Common myeloid progenitor, CD34-positive (primary cell): ENCODE results near the gene KEL.
"Not testable (repeated sequence)": the region's sequence is repeated elsewhere in the genome, so short reads cannot be mapped to it uniquely, and the experiment has no call there.

Experiments used
- CTCF ChIA-PET: fragments of 350-600 bp; sonication (Branson Sonifier 250); formaldehyde crosslinking; loops from one replicate; lab custom pipeline; 2021; ENCODE audit warnings: antibody characterized with exemption; lab: Charles Lee
- POLR2A ChIA-PET: fragments of 350-600 bp; sonication (Branson Sonifier 250); formaldehyde crosslinking; loops from one replicate; lab custom pipeline; 2021; ENCODE audit warnings: antibody characterized with exemption; lab: Charles Lee
- DNase-seq, 3 donors: peaks; one replicate each; pipeline versions ENCODE4 v3.0.0 to v3.0.0-alpha.2; 2013
- H3K27ac ChIP-seq, 2 experiments: 1 replicate in 1 of 2; 2 replicates in 1 of 2; pipeline ENCODE4 v1.7.0; 2013; ENCODE audit warnings: inconsistent platforms in 2 of 2, low read length in 2 of 2, mild to moderate bottlenecking in 2 of 2, low read depth in 1 of 2, moderate library complexity in 1 of 2; ENCODE audit not compliant: severe bottlenecking in 2 of 2, insufficient read depth in 1 of 2, poor library complexity in 1 of 2
- H3K27me3 ChIP-seq, 5 experiments: replicated peaks in 2 of 5; 1 replicate in 3 of 5; 2 replicates in 2 of 5; pipeline versions ENCODE4 v1.6.1 to v1.7.0; 2013; ENCODE audit warnings: low read length in 4 of 5, mild to moderate bottlenecking in 2 of 5, moderate library complexity in 2 of 5, inconsistent platforms in 1 of 5; ENCODE audit not compliant: insufficient read depth in 5 of 5, control insufficient read depth in 4 of 5
- H3K36me3 ChIP-seq, 4 experiments: 1 replicate in 2 of 4; 2 replicates in 2 of 4; pipeline versions ENCODE4 v1.6.1 to v1.7.0; 2013; ENCODE audit warnings: low read length in 3 of 4, control low read depth in 1 of 4, mild to moderate bottlenecking in 1 of 4; ENCODE audit not compliant: control insufficient read depth in 4 of 4, insufficient read depth in 4 of 4
- H3K4me1 ChIP-seq, 4 experiments: 1 replicate in 3 of 4; 2 replicates in 1 of 4; pipeline versions ENCODE4 v1.6.1 to v1.7.1; 2013; ENCODE audit warnings: low read length in 3 of 4, mild to moderate bottlenecking in 3 of 4, control low read depth in 1 of 4, inconsistent platforms in 1 of 4, moderate library complexity in 1 of 4; ENCODE audit not compliant: control insufficient read depth in 4 of 4, insufficient read depth in 4 of 4; ENCODE audit errors: control extremely low read depth in 1 of 4
- H3K4me3 ChIP-seq, 7 experiments: 1 replicate in 4 of 7; 2 replicates in 3 of 7; pipeline versions ENCODE4 v1.5.1 to v1.7.0; 2013; ENCODE audit warnings: mild to moderate bottlenecking in 7 of 7, low read length in 6 of 7, moderate library complexity in 6 of 7, inconsistent platforms in 2 of 7, low read depth in 2 of 7, control low read depth in 1 of 7; ENCODE audit not compliant: insufficient read depth in 4 of 7, control insufficient read depth in 1 of 7; ENCODE audit errors: extremely low read depth in 1 of 7
- H3K9me3 ChIP-seq, 5 experiments: 1 replicate in 4 of 5; 2 replicates in 1 of 5; pipeline versions ENCODE4 v1.6.1 to v1.7.1; 2013; ENCODE audit warnings: low read length in 4 of 5, mild to moderate bottlenecking in 2 of 5, inconsistent platforms in 1 of 5, low read depth in 1 of 5, moderate library complexity in 1 of 5; ENCODE audit not compliant: control insufficient read depth in 4 of 5, insufficient read depth in 2 of 5; ENCODE audit errors: control extremely low read depth in 1 of 5
- WGBS: methylation state at CpG from one replicate; pipeline ENCODE4 v1.1.5; 2013; ENCODE audit not compliant: insufficient coverage; 5-methylcytosine and 5-hydroxymethylcytosine counted together

Gene KEL

DNA sequence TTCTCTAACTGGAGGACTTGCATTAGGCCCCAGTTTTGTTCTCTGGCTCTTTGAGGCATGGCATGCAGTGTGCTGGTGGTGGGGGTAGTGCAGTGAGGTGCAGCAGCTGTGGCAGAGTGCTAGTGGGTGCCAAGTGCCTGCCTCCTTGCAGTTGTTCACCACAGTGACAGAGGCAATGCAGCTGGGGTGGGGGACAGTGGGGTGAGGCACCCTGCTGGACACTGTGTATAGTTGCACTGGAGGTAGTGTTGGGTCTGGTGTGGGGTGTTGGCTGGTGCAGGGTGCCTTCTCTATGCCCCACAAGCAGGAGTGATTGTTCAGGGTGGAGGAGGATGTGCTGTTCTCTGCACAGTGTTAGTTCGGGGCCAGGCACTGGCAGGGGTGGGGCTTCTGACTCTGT, 21.7 kb upstream of the KEL start:
- H3K36me3 ChIP-seq: no peaks in the 10 kb centered on the region
- WGBS: 100% methylated on average over 1 of the region's 1 CpG
- H3K9me3 ChIP-seq: peaks cover 0 to 10% (median 0%) of the 10 kb centered on the region in 5 experiments
- no peak overlapping the region for H3K4me3 ChIP-seq
- ChIA-PET POLR2A (no interaction called here), CTCF (interaction anchor here (0.6 to 0.9 kb wide), 2 partner anchors 9 to 144 kb away, joined by 3 read pairs; no protein-coding TSS in a partner anchor)
- no peak for DNase-seq
- no peak overlapping the region for H3K27ac ChIP-seq
- H3K27me3 ChIP-seq: no peaks in the 10 kb centered on the region
- no peaks in the 10 kb centered on the region for H3K4me1 ChIP-seq

DNA sequence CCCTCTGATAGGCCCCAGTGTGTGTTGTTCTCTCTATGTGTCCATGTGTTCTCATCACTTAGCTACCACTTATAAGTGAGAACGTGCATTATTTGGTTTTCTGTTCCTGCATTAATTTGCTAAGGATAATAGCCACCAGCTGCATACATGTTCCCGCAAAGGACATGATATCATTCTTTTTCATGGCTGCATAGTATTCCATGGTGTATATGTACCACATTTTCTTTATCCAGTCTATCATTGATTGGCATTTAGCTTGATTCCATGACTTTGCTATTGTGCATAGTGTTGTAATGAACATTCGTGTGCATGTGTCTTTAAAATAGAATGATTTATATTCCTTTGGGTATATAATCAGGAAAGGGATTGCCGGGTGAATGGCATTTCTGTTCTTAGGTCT, 16.2 kb upstream of the KEL start:
- H3K27ac ChIP-seq, H3K4me1 ChIP-seq, POLR2A ChIA-PET, H3K36me3 ChIP-seq, H3K27me3 ChIP-seq, DNase-seq, H3K4me3 ChIP-seq: not testable (repeated sequence)
- peaks cover 0 to 15% (median 1%) of the 10 kb centered on the region in 5 experiments for H3K9me3 ChIP-seq
- CTCF ChIA-PET: interaction anchor here (1.1 kb wide), 1 partner anchor 25 kb away, joined by 4 read pairs; no protein-coding TSS in a partner anchor
- no CpG with 5 or more reads among the region's 4 CpGs for WGBS

- H3K4me3 ChIP-seq: no peak overlapping the region
- no peaks in the 10 kb centered on the region for H3K4me1 ChIP-seq
- POLR2A ChIA-PET: no interaction called here
- H3K36me3 ChIP-seq: no peaks in the 10 kb centered on the region
- no peaks in the 10 kb centered on the region for H3K27me3 ChIP-seq
- WGBS: 100% methylated on average over 3 of the region's 3 CpGs
- no peak overlapping the region for H3K27ac ChIP-seq
- CTCF ChIA-PET: no interaction called here
- H3K9me3 ChIP-seq: peaks cover 0 to 5% (median 1%) of the 10 kb centered on the region in 5 experiments
- DNase-seq: no peak
Observed at GRCh38 chr7:142974626-142975025, 12.5 kb upstream of the KEL start.

GRCh38 chr7:142969183-142969582, 7.0 kb upstream of the KEL start:
- ChIA-PET CTCF (interaction anchor here (1.1 kb wide), 1 partner anchor 9 kb away, joined by 4 read pairs; no protein-coding TSS in a partner anchor), POLR2A (no interaction called here)
- Histone ChIP-seq H3K9me3 (no peaks in the 10 kb centered on the region), H3K27ac (no peak overlapping the region), H3K36me3 (no peaks in the 10 kb centered on the region), H3K4me3 (no peak overlapping the region), H3K4me1 (no peaks in the 10 kb centered on the region), H3K27me3 (peaks cover 0 to 3% (median 0%) of the 10 kb centered on the region in 5 experiments)
- DNase-seq: peak in 1 of 3 donors; percentile 2
- WGBS: 0% methylated on average over 2 of the region's 4 CpGs

DNA sequence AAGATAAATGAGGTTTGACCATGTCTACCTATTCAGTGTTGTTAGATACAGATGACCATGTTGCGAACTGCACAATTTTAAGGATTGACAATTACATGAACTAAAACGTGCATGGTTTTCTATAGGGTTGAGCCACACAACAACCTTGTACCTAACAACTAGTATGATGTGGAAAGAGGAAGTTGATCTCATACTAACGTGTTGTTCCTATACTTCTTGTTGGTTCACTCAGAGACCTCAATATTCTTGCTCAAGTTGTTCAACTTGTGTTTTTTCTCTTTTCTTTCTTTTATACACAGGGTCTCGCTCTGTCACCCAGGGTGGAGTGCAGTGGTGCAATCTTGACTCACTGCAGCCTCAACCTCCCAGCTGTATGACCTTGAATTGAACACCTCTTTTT, 6.1 kb upstream of the KEL start:
- H3K36me3 ChIP-seq: no peaks in the 10 kb centered on the region
- H3K27me3 ChIP-seq: peaks cover 0 to 3% (median 0%) of the 10 kb centered on the region in 5 experiments
- WGBS: 100% methylated on average over 1 of the region's 4 CpGs
- H3K4me1 ChIP-seq: no peaks in the 10 kb centered on the region
- H3K27ac ChIP-seq: no peak overlapping the region
- POLR2A ChIA-PET: no interaction called here
- peak in 2 of 3 donors; percentile 28 to 44 for DNase-seq
- H3K9me3 ChIP-seq: no peaks in the 10 kb centered on the region
- H3K4me3 ChIP-seq: no peak overlapping the region
- CTCF ChIA-PET: no interaction called here

GRCh38 chr7:142964502-142965246, 2.5 kb upstream of the KEL start:
- H3K4me1 ChIP-seq: no peaks in the 10 kb centered on the region
- no CpG with 5 or more reads among the region's 6 CpGs for WGBS
- H3K27ac ChIP-seq: no peak overlapping the region
- H3K36me3 ChIP-seq: no peaks in the 10 kb centered on the region
- POLR2A ChIA-PET: no interaction called here
- H3K4me3 ChIP-seq: no peak overlapping the region
- CTCF ChIA-PET: interaction anchor here (2.3 kb wide), 1 partner anchor 9 kb away, joined by 7 read pairs; no protein-coding TSS in a partner anchor
- H3K9me3 ChIP-seq: no peaks in the 10 kb centered on the region
- DNase-seq: no peak
- H3K27me3 ChIP-seq: peaks cover 0 to 3% (median 0%) of the 10 kb centered on the region in 5 experiments

GRCh38 chr7:142963993-142964392, 1.8 kb upstream of the KEL start:
- ChIA-PET CTCF (interaction anchor here (2.3 kb wide), 1 partner anchor 8 kb away, joined by 7 read pairs; no protein-coding TSS in a partner anchor), POLR2A (no interaction called here)
- 100% methylated on average over 1 of the region's 2 CpGs for WGBS
- Histone ChIP-seq H3K27me3 (peaks cover 0 to 3% (median 0%) of the 10 kb centered on the region in 5 experiments), H3K9me3 (no peaks in the 10 kb centered on the region), H3K4me3 (no peak overlapping the region), H3K4me1 (no peaks in the 10 kb centered on the region), H3K36me3 (no peaks in the 10 kb centered on the region), H3K27ac (no peak overlapping the region)
- DNase-seq: no peak
